Hematopoietic multipotent progenitor cell treated with erythropoietin and hydrocortisone succinate and interleukin-3 and kit ligand, for 17 days (in vitro differentiated cells): ENCODE data around the gene DNAJC7.
"Not testable (repeated sequence)": the region's sequence is repeated elsewhere in the genome, so short reads cannot be mapped to it uniquely, and the experiment has no call there.

ENCODE experiments used
- DNase-seq: peaks from one replicate; pipeline ENCODE4 v3.0.0-alpha.2; 2015; ENCODE audit warnings: low spot score

Gene DNAJC7

DNA sequence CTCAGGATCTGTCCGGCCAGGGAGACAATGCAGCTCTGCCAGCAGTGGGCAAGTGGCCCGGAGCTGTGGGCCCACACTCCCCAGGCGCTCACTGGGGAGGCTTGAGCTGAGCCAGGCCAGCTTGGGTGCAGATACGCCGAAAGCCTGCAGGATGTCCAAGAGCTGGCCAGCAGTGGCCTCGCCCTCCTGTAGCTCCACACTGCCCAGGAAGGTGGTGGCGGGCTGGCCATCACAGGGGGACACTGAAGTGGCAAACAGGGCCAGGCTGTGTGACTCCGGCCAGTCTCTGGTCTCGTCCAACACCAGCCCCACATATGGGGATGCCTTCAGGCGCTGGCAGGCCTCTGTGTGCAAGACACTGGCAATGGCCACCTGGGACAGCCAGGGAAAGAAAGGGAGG, 23.6 kb upstream of the DNAJC7 start:
- DNase-seq = no peak

DNA sequence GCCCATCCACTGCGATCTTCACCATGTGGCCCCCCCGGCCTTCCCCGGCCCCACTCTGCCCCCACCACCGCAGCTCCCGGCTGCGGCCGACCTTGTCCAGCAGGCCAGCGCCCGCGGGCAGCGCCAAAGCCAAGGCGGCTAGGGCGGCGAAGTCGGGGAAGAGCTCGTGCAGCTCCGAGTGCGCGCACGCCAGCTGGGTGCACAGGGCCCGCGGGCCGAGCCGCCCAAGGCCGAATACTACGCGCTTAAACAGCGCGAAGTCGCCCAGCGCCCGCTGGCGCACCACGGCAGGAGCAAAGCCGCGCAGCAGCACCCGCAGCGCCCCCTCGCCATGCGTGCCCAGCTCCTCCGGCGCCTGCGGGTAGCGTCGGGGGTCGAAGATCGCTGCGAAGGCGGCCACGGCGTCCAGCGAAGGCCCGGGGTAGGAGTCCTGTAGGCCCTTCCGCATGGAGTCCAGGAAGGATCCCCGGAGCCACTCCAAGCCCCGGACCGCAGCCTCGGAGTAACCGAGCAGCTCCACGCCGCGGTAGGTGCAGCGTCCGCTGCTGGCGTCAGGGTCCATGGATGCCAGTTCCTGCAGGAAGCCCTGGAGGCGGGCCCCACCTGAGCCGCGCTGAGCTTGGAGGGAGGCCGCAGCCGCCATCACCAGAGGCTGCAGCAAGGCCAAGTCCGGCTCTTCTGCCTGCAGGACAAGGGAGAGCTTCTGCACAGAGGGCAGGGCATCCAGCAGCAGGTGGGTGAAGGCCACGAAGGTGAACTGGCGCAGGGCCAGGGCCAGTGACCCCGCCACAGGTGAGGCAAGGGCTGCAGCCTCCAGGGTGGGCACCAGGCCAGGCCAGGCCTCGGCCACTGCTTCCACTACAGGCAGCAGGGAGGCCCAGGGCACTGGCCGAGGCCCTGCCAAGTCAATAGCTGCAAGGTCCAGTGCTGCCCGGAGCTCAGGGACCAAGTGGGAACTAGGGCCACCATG, 22.8 kb upstream of the DNAJC7 start:
- DNase-seq = no peak

DNA sequence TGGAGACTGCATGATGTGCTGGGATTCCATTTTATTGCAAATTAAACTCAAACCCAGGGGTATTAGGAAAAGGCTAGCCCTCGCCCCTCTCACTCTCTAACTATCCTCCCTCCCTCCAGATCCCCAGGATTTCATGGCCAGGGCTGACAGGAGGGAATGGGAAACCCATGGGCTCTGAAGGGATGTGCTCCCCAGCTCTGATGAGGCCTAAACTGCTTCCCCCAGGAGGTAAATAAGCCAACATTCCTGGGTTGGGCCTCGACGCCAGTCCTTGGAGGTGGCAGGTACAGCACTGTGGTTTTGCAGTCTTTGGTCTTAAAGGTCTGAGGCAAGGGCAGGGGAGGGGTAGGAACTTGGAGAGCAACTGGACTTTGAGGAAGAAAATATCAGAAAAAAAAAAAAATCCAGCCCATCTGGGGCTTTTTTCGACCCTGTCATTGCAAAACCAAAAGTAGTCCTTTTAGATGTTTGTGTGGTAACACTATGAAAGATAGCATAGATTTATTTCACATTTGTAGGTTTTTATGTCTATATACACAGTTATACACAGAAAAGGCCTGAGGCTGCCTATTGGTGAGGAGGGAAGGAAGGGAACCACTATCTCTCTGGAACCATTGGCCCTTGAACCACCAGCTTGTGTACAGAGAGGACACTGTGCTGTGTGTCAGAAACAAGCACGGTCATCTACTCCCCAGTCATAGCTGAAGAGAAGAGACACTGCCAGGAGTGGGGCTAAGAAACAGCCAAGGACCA, 21.2 kb upstream of the DNAJC7 start:
- DNase-seq = no peak

DNA sequence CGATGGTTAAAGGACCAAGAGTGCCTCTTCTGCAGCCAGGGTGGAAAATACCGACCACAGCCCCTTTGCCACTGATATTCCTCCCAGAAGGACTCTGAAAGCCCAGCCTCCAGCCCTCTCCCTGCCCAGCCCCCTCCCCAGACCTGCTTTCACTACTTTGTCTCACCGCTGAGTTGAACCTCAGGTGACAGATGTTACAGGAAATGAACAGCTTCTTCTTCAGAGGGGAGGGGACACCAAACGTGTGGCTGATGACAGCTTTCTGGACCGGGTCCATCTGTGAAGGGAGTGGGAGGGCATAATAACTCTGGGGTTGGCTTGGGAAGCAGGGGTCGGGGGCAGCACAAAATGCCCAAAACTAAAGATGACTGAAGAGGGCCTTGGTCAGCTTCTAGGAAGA, 16.8 kb upstream of the DNAJC7 start:
- DNase-seq = no peak

DNA sequence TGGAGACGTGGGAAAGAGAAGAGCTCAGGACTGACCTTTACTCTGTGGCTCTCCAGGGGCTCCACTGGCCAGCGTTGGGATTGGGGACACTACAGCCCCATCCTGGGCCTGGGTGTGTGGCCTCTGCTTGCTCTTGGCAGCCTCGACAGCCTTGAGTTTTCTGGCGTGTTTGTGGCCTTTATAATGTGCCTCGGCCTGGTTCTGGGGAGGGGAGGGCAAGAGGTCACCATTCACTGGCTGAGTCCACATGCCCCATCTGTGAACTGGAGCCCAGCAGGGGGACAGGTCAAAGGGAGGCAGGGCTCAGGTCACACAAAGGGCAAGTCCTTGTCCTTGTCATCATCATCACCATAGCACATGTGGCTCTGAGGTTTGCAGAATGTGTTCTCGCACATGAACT, 14.3 kb upstream of the DNAJC7 start:
- no peak for DNase-seq

DNA sequence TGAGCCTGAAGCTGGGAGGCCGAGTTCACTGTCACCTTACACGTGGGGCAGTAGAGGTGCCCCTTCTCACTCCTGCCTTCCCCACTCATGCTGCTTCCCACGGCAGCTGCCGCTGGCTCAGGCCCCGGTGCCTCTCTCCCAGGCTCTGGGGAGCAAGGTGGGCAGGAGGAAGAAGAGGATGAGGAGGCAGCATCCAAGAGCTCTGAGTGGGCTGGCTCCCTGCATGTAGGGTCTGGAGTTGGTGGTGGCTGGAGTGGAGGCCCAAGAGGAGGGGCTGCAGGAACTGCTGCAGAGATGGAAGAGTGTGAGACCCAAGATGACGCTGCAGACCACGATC, 11.5 kb upstream of the DNAJC7 start:
- DNase-seq = no peak

DNA sequence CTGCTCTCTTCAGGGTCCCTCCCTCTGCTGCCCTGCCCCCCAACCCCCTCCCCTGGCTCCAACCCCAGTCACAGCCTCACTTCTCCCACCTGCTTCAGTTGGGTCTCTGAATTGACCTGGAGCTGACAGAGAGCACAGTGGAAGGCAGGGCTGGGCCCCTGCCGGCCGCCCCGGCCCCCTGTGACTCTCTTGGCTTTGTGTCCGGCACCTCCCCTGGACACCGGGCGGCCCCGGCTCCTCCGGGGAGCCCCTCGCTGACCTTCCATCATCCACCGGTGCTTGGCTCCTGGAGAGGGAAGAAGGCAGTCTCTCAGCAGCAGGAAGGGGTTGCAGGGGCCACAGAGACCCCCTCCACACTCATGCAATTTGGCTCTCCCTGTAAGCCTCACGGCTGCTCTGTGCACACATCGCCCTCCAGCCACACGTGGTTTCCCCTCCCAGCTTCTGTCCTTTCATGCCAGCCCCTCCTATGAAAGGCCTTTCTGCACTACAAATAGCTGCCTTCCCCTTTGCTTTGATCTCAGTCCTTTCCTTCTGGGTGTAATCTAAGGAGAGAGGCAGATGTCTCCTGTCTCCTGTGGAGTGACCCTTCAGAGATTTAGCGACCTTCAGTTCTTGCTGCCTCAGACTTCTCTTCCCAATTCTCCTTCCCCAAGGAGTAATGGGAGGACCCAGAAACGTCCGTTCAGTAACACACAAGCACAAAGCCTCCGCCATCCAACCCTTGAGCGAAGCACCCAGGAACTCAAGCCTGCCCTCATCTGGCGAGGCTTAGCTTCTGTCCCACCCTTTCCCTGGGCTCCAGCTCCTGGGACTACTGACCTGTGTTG, 10.9 kb upstream of the DNAJC7 start:
- no peak for DNase-seq

DNA sequence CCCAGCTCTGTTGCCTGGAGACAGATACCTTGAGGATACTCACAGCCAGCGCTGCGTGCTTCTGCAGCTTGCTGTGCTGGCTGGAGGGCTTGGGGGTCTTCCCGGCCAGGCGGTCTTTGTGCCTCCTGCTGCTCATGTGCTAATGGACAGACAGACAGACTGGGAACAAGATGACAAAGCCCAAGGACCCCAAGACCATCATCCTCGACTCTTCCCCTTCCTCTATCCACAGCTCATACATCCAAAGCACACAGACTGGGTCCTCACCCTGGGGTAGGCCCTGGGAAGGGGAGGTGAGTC, 10.3 kb upstream of the DNAJC7 start:
- DNase-seq = no peak

DNA sequence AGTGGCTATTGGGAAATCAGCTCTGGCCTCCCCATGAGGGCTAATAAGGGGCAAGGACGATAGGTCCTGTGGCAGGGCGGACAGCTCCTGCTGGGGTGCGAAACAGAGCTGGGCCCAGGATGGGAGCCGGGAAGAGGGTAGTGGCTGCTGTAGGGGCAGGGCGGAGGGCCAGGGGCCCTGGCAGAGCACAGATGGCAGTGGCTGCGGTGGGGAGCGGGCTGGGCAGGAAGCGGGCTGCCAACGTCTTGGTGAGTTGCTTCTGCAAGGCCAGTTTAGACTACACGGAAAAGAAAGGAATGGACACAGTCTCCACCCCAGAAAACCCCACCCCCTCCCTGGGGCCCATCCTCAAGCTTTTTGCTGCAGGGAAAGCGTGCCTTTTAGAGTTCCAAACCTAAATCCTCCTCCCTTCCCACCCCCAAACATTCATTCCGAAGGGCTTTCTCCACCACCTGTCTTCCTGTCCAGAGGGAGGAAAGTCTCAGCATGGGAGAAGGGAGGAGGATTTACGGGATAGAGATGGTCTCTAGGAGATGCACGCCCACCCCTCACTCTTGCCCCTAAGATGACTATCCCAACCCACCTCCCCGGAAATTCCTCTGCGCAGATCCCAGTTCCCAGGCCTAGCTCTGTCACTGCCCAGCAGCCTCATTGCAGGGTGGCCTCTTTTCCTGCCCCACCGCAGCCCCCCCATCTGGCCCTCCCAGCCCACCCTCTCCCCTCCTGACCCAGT, 9.8 kb upstream of the DNAJC7 start:
- no peak for DNase-seq

DNA sequence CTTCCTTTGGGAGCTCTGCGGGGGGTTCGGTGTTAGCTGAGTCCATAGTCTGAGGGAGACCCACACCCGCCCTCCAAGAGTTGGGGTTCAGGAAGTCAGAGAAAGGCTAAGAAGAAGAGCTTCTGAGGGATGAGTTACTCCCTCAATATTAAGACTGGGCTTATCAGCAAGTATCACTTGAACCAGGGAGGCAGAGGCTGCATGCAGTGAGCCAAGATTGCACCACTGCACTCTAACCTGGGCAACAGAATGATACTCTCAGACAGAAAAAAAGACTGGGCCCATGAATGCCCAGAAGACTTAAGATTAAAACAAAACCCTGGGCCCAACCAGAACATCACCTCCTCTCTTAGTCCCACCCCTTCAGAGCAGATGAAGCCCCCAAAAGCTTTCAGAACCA, 8.7 kb upstream of the DNAJC7 start:
- no peak for DNase-seq

DNA sequence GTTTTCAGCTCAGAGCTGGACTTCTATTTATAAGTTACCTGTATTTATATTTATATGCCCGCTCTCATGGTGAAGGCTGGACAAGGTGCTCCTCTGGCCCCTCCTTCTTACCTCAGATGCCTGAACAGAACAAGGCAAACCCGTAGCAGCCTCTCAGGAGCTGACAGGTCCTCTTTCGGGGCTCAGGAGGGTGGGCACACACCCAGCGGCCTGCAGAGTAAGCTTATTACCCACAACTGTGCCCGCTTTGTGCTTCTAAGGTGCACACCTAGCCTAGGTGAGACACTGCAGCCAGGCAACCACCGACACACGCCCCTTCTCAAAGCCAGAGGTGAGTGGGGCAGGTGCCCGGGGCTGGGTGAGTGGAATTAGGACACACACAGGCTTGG, 7.9 kb upstream of the DNAJC7 start:
- no peak for DNase-seq

DNA sequence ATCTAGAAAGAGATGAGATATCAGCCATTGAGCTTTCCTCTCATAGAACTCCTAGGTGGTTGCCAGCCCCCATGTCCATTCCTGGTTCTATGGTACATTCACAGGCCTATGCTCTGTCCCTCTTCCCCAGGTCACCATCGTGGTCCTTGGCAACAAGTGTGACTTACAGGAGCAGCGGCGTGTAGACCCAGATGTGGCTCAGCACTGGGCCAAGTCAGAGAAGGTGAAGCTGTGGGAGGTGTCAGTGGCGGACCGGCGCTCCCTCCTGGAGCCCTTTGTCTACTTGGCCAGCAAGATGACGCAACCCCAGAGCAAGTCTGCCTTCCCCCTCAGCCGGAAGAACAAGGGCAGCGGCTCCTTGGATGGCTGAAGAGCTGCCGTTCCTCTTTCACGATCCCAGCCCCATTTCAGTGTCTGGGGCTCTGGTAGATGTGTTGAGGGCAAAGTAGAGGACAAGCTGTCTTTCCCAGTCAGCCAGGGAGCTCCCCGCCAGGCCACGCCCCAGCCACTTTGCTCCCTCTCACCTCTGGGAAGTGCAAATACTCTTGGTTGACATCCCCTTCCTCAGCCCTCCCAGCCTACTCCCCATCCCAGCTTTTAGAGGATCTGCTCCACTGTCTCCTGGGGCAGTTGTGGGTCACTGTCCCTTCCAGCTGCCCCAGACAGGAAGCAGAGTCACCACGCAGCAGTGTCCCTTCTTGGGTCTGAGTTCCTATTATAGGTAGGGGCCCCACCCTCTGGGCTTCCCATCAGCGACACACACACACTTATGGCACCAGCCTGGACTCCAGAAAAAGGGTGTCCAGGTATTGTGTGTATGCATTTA, 6.5 kb upstream of the DNAJC7 start:
- DNase-seq = no peak

DNA sequence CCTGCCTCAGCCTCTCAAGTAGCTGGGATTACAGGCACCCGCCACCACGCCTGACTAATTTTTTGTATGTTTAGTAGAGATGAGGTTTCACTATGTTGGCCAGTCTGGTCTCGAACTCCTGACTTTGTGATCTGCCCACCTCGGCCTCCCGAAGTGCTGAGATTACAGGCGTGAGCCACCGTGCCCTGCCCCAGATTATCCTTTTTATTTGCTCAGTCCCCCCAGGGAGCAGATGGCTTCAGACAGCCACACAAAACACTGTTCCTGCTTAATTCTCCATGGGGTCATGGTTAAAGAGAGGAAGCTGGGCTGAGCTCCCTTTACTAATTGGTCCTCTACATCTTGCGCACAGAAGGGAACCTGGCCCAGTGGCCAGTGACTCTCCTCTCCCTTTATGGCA, 3.6 kb upstream of the DNAJC7 start:
- DNase-seq = not testable (repeated sequence)

DNA sequence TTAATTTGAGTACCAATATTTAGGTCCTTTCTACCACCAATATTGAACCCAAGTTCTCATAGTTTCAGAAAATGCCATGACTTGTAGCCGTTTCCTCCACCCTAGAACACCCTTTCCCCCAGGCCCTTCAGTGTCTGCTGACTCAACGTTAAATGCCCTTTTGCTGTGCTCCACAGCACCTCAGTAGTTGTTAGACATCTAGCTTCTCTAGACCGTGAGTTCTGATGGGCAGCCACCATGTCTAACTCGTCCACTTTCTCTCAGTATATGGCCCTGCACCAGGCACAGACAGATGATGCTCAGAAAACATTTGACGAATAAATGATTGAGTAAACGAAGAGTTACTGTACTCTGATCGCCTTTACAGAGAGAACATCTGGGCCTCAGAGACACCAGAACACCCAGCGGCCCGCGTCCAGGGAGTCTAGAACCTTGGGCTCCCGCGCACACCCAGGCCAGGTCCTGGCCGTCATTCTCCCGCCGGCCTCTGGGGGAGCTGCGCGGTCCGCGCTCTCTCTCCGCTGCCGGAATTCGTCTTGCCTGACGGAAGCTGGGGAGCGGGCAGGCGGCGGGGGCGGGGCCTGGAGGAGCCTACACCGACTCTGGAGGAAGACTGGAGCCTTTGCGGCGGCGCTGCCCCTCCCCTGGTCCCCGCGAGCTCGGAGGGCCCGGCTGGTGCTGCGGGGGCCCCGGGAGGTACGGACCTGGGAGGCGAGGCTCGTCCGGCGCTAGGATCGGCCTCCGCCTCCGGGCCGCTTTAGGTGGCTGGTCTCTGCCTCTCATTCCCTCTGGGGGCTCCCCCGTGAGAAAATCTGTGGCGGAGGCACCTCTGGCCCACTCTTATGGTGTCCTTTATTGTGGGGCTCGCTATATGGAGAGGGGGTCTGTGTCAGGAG, 2.5 kb upstream of the DNAJC7 start, which contains the start of gene NKIRAS2:
Gene NKIRAS2, plus strand, starts transcription at position 582 of the 896 bp plus-strand sequence. CDS start 1,488 bp downstream, outside the sequence.
- peak; percentile 90 for DNase-seq

DNA sequence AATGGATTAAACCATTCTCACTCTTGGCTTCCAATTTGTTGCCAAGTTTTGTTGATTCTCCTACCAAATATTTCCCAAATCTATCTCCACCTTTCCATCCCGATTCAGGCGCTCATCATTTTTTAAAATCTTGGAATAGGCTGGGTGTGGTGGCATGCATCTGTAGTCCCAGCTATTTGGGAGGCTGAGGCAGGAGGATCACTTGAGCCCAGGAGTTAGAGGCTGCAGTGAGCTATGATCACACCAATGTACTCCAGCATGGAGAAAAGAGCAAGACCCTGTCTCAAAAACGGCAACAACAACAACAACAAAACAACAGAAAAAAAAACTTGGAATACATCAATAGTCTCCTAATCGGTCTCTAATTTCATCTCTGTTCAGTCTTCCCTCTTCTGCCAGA, 1.7 kb upstream of the DNAJC7 start:
- no peak for DNase-seq

DNA sequence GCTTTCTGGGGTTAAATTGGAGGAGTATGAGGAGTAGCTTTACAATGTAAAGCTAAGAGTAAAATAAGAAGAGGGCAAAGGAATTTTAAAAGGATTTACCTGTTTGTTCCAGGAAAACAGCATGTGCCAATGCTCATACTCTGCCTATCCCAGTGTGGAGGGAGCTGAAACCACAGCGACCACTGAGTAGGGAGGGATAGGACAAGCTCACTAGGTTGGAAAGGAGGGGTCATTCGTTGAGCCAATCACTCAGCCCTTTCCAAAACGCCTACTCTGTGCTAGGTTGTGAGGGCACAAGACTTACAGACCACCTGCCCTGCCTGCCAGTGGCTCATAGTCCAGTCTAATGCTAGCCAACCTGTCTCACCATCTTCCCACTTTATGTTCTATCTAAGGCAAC, 1.1 kb upstream of the DNAJC7 start:
- no peak for DNase-seq

DNA sequence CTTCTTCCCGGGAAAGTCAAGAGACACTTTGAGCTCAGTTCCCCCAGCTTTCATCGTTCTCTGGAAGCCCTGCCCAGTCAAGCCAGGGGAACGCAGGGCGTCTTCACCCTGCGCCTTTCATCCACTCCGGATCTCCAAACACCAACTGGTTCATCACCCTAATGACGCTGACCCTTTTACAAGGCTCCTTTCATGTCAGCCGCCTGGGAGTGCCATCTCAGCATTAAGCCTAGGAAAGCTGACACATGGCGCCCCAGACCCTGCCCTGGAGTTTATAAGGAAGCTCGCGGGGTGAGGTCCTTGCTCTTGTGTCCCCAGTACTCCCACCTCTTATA, 594 bp upstream of the DNAJC7 start:
- DNase-seq = no peak

DNA sequence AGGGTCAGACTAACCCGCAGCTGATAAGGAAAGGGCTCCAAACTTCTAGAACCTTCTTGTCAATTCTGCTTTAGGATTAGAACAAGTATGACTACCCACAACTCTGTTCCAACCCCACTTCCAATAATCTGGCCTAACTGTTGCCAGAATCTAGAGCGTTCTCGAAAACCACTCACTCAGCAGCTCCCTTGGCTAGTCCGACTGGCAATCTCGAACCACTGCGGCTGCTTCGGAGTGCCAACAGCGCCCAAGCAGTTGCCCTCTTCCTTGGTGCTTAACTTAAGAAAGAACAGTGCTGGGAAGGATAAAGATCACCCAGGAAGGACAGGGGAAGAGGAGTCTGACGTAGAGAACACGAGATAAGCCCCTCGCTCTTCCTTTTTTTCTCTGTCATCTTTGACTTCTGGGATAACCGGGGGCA, 818 bp downstream of the DNAJC7 start:
- DNase-seq = peak; percentile 70

DNA sequence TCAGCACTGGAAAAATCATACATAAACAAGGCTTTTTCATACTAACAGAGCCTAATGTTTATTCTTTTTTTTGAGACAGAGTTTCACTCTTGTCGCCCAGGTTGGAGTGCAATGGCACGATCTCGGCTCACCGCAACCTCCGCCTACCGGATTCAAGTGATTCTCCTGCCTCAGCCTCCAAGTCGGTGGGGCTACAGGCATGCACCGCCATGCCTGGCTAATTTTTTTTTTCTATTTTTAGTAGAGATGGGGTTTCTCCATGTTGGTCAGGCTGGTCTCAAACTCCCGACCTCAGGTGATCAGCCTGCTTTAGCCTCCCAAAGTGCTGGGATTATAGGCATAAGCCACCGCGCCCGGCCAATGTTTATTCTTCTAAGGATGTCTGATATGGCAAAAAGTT, 3.5 kb downstream of the DNAJC7 start:
- DNase-seq = not testable (repeated sequence)

DNA sequence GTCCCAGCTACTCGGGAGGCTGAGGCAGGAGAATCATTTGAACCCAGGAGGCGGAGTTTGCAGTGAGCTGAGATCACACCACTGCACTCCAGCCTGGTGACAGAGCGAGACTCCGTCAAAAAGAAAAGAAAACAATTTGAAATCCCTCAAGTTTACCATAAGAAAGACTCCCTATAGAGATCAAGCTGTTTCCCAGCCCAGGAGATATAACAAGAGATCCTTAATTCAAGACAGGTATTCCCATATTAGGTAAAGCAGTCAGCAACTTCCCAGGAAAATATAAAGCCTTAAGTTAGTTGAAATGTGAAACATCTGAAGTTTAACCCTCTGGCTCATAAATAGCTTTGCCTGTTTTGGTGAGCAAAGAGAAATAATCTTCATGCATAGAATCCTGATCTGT, 4.9 kb downstream of the DNAJC7 start:
- DNase-seq = not testable (repeated sequence)
